Neuron (in vitro differentiated cells): ENCODE data around the gene LUZP2.

Experiments
- H2AFZ ChIP-seq: one replicate; pipeline ENCODE4 v1.6.1; 2013; ENCODE audit warnings: low read depth, mild to moderate bottlenecking, inconsistent platforms, low read length, moderate library complexity
- H3K27me3 ChIP-seq: one replicate; pipeline ENCODE4 v1.6.1; 2013; ENCODE audit warnings: low read length; ENCODE audit not compliant: insufficient read depth
- H3K36me3 ChIP-seq: one replicate; pipeline ENCODE4 v1.6.1; 2013; ENCODE audit warnings: low read length; ENCODE audit not compliant: insufficient read depth
- H3K4me1 ChIP-seq: one replicate; pipeline ENCODE4 v1.6.1; 2013; ENCODE audit warnings: low read length; ENCODE audit not compliant: insufficient read depth
- H3K4me3 ChIP-seq: 2 replicates; pipeline ENCODE4 v1.5.1; 2013; ENCODE audit warnings: mild to moderate bottlenecking, low read length, moderate library complexity
- H3K9me3 ChIP-seq: one replicate; pipeline ENCODE4 v1.6.1; 2013; ENCODE audit warnings: low read length

LUZP2 gene

DNA sequence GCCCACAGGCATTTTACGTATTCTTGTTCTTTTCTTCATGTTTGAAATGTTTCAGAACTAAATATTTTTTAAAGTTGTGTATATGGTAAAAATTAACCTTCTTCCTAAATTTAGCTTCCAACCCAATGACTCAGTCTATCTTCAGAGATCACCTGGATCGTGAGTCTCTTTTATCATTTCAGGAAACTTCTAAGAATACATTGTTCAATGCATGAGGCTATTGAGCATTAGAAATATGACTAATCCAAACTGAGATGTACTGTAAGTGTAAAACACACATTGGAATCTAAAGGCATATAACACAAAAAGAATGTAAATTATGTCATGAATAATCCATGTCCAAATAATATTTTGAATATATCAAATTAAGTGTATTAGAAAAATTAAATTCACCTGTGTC, 265.2 kb downstream of the LUZP2 start:
- Histone ChIP-seq H3K9me3 (no peaks in the 10 kb centered on the region), H3K4me3 (no peak overlapping the region), H3K4me1 (no peaks in the 10 kb centered on the region), H2AFZ (no peak overlapping the region), H3K27me3 (no peaks in the 10 kb centered on the region), H3K36me3 (no peaks in the 10 kb centered on the region)

DNA sequence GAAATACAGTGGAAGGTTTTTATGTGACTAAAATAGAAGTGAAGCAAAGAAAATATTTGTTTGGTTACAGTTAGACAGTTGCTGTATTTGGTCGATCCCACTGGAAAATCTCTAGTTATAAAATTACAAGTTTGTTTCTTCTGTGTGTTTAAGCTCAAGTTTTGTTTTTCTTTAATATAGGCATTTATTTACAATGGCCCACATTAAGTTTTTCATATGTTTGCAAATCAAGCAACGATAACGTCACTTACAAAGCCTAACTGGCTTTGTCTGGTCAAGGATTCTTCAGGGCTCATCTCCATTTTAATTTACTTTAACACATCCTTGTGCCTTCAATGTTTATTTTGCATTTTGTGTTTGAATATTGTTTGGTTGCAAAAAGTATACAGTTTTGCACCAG, 270.6 kb downstream of the LUZP2 start:
- H3K27me3 ChIP-seq = no peaks in the 10 kb centered on the region
- H3K9me3 ChIP-seq = no peaks in the 10 kb centered on the region
- no peaks in the 10 kb centered on the region for H3K4me1 ChIP-seq
- no peaks in the 10 kb centered on the region for H3K36me3 ChIP-seq
- H2AFZ ChIP-seq = no peak overlapping the region
- H3K4me3 ChIP-seq = no peak overlapping the region

DNA sequence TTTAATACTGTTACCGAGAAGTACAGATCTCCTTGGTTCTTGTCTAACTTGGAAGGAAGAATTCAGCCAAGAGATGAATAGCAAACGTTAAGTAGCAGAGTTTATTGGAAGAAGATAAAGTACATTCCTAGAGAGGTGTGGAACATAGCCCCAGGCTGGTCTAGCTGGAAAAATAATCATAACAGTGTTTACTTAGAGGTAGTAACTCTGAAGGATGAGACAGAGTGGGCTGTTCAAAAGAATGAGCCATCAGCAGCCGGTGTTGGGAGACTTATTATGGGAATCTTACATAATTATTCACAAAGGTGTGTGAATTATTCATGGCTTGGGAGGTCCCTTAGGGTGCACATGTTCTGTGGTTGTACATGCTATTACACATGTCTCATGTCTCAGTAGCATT, 276.5 kb downstream of the LUZP2 start:
- no peaks in the 10 kb centered on the region for H3K36me3 ChIP-seq
- H3K4me3 ChIP-seq = no peak overlapping the region
- no peaks in the 10 kb centered on the region for H3K4me1 ChIP-seq
- H3K9me3 ChIP-seq = no peaks in the 10 kb centered on the region
- no peaks in the 10 kb centered on the region for H3K27me3 ChIP-seq
- no peak overlapping the region for H2AFZ ChIP-seq

DNA sequence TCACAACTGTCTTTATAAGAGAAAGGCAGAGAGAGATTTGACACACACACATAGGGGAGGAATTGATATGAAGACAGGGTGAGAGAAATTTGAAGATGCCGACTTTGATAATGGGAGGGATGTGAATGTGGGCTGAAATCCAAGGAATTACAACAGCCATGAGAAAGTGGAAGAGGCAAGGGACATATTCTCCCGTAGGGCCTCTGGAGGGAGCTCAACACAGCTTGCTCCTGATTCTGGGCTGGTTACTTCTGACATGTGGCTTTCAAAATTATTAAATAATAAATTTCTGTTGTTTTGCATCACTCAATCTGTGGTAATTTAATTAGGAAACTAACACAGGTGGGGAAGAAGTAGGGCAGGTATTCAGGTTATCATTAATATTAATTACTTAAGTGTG, 282.9 kb downstream of the LUZP2 start:
- no peaks in the 10 kb centered on the region for H3K27me3 ChIP-seq
- H3K36me3 ChIP-seq = no peaks in the 10 kb centered on the region
- H3K9me3 ChIP-seq = no peaks in the 10 kb centered on the region
- H3K4me1 ChIP-seq = no peaks in the 10 kb centered on the region
- H2AFZ ChIP-seq = no peak overlapping the region
- H3K4me3 ChIP-seq = no peak overlapping the region

DNA sequence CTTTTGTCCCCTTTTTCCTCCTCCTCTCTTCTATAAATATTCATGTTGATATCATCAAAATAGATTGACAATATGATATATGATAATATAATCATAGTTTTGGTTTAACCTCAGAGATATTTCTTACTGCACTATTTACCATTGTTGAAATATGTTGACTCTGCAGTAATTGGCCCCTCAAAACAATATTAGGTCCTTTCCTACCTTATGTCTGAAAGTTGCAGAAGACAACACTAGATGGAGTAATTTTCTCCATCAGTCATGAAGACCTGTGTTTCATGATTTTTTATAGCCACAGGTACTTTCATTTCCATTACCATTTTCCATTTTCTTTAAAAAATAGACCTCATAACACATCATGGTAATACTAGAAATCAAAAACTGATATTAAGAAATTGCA, 284.4 kb downstream of the LUZP2 start:
- Histone ChIP-seq H3K4me3 (no peak overlapping the region), H3K36me3 (no peaks in the 10 kb centered on the region), H2AFZ (no peak overlapping the region), H3K9me3 (no peaks in the 10 kb centered on the region), H3K4me1 (no peaks in the 10 kb centered on the region), H3K27me3 (no peaks in the 10 kb centered on the region)

DNA sequence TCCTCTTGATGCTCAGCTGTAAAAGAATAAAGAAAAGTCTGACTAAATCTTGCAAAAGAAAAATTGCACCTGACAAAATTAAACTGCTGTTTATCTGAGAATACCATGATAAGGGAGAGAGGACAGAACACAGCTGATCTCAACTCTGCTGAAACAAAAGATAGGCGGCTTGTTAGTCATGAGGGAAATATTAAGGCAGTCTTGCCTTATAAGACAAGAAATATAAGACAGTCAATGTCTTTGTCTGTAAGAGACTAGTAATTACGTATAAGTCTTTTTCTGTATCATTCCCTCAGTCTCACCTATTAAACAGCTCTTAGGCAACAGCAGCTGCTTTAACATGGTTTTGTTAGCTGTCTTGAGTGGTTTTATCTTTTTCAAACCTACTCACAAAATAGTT, 296.6 kb downstream of the LUZP2 start:
- H3K4me3 ChIP-seq = no peak overlapping the region
- no peaks in the 10 kb centered on the region for H3K4me1 ChIP-seq
- H3K27me3 ChIP-seq = no peaks in the 10 kb centered on the region
- no peak overlapping the region for H2AFZ ChIP-seq
- no peaks in the 10 kb centered on the region for H3K9me3 ChIP-seq
- H3K36me3 ChIP-seq = no peaks in the 10 kb centered on the region

DNA sequence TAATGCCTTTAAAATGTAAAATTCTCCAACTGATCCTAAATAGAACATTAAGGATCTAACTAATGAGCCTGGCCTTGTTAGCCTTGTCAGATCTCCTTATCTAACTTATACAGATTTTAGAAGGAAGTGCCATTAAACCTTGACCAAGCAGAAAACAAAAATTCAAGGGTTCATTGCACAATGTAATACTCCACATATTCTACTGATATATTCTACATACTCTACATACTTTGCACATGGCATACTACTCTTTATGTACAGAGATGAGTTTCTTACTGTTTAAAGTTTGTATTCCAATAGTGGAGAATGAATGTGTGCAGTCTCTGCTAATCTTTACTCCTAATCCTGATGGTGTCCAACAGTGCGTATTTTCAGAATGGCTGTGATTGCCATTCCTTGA, 297.2 kb downstream of the LUZP2 start:
- H3K36me3 ChIP-seq = no peaks in the 10 kb centered on the region
- H3K9me3 ChIP-seq = no peaks in the 10 kb centered on the region
- no peak overlapping the region for H3K4me3 ChIP-seq
- no peaks in the 10 kb centered on the region for H3K27me3 ChIP-seq
- H2AFZ ChIP-seq = no peak overlapping the region
- H3K4me1 ChIP-seq = no peaks in the 10 kb centered on the region

DNA sequence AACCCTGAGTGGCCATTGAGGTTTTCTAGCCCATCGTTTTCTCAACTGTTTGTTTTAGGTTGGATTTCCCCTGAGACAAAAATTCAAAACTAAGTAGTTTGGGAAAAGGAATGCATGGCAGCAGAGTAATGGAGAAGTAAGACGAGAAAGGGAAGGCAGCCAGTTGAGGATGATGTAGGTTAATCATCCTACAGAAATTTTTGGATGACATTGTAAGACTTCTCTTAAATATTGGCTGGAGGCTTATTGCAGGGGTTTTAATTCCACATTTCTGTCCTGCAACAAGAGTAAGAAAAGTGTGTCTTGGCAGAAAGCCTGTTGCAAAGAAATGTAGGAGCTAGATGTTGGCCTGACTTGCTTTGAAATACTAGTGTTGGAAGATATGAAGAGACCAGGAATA, 308.8 kb downstream of the LUZP2 start:
- Histone ChIP-seq H2AFZ (no peak overlapping the region), H3K4me1 (no peaks in the 10 kb centered on the region), H3K27me3 (no peaks in the 10 kb centered on the region), H3K9me3 (no peaks in the 10 kb centered on the region), H3K4me3 (no peak overlapping the region), H3K36me3 (no peaks in the 10 kb centered on the region)

DNA sequence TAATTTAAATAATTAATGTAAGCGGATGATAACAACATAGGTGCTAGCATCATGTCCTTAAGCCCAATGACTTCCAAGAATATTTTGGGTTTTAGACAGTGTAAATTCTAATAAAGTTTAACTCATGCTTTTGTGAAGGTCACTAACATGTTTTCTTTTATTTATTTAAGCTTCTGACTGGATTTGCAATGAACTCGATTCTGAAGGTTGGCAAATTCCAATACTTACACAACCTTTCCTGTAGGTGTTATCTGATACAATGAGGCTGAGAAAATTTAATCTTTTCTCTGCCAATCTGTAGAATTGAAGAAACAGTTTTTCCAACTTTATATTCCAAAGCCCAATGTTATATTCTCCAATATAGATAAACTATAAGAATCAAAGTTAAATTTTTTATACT, 311.3 kb downstream of the LUZP2 start:
- no peaks in the 10 kb centered on the region for H3K9me3 ChIP-seq
- H2AFZ ChIP-seq = no peak overlapping the region
- H3K4me3 ChIP-seq = no peak overlapping the region

DNA sequence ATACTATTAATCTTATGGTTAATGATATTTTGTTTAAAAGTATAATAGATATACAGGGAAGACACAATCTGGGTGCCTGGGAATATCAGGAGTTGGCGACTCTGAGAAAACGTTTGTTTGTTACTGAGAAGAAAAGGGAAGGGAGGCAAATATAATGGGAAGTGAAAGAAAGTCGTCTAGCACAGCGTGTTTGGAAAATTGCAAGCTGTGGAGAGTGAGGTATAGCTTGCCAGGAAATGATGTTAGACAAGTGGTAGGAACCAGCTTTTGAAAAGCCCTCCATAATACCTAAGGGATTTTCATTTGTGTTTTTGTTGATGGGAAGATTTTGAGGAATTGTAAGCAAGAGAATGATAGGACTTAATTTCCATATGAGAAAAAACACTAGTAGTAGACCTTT, 322.2 kb downstream of the LUZP2 start:
- no peaks in the 10 kb centered on the region for H3K4me1 ChIP-seq
- no peaks in the 10 kb centered on the region for H3K36me3 ChIP-seq
- H3K27me3 ChIP-seq = no peaks in the 10 kb centered on the region
- no peak overlapping the region for H3K4me3 ChIP-seq
- H2AFZ ChIP-seq = no peak overlapping the region
- no peaks in the 10 kb centered on the region for H3K9me3 ChIP-seq

More for the DNA sequence above, 311.3 kb downstream of the LUZP2 start:
- H3K36me3 ChIP-seq = no peaks in the 10 kb centered on the region
- H3K4me1 ChIP-seq = no peaks in the 10 kb centered on the region
- H3K27me3 ChIP-seq = no peaks in the 10 kb centered on the region

DNA sequence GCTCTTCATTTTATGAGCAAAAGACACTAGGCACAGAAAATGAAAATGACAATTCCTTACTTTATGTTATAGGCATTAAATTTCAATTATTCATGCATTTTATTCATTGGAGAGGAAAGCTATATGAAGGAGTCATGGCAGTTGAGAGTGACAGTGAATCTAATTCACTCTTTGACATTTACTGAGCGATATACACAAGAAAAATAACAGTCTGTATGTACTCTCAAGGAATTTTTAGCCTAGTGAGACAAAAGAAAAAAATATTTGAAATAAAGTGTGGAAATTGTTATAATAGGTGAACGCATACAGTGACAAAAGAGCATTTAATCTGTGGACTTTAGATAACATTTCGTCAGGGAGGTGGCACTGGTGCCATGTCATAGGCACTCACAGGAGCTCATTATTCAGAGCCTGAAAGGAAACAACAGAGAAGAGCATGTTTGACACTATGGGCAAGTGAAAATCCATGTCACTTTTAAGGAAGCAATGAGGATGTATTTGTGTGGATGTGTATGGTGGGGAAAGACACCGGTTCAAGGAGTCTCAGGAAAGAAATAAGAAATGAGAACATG, 323.1 kb downstream of the LUZP2 start:
- no peaks in the 10 kb centered on the region for H3K9me3 ChIP-seq
- H3K27me3 ChIP-seq = no peaks in the 10 kb centered on the region
- H2AFZ ChIP-seq = no peak overlapping the region
- no peaks in the 10 kb centered on the region for H3K36me3 ChIP-seq
- H3K4me3 ChIP-seq = no peak overlapping the region
- H3K4me1 ChIP-seq = no peaks in the 10 kb centered on the region

DNA sequence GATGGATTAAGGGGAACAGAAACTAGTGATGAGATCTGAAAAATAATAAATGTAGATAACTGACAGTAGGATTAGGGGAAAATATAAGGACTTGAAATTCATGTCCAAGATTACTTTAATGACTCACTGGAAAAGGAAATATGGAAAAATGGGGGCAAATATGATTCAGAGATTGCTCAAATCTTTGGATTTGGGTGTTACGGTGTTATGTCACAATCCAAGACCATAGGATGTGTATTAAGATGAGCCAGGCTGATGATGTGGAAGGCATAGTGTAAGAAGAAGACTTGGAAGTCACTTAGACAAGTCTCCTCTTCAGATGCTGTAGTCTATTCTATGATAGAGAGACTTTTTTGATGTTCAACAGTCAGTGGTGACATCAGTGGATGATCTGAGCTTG, 323.7 kb downstream of the LUZP2 start:
- H3K4me3 ChIP-seq = no peak overlapping the region

DNA sequence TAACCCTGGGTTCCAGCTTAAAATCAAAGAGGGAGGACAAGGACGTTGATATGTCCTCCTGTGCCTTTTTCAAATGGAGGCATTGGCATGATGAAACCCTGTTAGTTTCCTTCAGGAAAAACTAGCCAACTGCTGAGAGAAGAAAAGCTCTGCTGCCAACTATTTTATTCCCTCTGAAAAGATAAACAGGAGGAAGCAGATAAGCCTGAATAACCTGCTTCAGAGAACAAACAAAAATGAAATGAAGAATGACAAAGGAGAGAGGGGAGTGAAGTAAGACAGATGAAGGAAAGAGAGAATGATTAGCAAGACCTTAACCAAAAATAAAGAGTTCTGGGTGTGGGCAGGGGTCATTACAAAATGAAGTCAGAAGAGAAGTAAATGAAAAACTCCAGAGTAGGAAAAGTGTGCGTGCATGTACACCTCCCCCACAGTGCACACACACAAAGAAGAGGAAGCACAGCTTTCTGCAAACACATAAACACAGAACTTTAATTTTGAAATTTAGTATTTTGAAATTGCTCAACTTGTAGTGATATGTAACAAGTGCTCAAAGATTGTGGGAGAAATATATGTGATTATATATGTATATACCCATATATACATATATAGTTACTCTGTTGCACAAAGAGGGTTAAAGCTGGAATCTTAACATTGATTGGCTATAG, 332.2 kb downstream of the LUZP2 start:
- Histone ChIP-seq H2AFZ (no peak overlapping the region), H3K36me3 (no peaks in the 10 kb centered on the region), H3K4me3 (no peak overlapping the region), H3K27me3 (no peaks in the 10 kb centered on the region), H3K9me3 (no peaks in the 10 kb centered on the region), H3K4me1 (no peaks in the 10 kb centered on the region)

More for the DNA sequence above, 323.7 kb downstream of the LUZP2 start:
- no peaks in the 10 kb centered on the region for H3K4me1 ChIP-seq
- H2AFZ ChIP-seq = no peak overlapping the region
- H3K27me3 ChIP-seq = no peaks in the 10 kb centered on the region
- H3K36me3 ChIP-seq = no peaks in the 10 kb centered on the region
- no peaks in the 10 kb centered on the region for H3K9me3 ChIP-seq

DNA sequence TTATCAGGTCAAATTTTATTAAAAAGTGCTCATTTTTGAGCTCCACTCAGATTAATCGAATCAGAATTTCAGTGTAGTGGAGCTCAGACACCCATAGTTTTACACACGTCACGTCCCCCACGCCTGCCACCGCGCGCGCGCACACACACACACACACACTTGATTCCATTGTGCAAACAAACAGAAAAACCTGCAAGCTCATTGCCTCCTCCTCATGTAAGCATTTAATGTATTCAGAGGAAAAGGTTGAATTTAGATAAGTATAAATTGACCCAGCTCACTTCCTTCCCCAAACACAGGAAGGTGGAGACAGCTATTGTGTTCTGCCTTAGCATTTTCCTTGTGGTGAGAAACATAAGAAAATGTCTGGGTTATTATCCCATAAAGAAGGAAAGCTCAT, 336.7 kb downstream of the LUZP2 start:
- H2AFZ ChIP-seq = no peak overlapping the region
- H3K27me3 ChIP-seq = no peaks in the 10 kb centered on the region
- H3K4me3 ChIP-seq = no peak overlapping the region
- no peaks in the 10 kb centered on the region for H3K9me3 ChIP-seq
- H3K4me1 ChIP-seq = no peaks in the 10 kb centered on the region
- no peaks in the 10 kb centered on the region for H3K36me3 ChIP-seq
